ENCODE measurements around the gene CD48. TPM values are rescaled to one million over a fixed set of nuclear protein-coding genes. Genes with fewer than 3 reads are reported as not detected.

The CD48 gene
- total and polyA plus RNA-seq, 2 experiments from 2014 or later, result not detected

DNA sequence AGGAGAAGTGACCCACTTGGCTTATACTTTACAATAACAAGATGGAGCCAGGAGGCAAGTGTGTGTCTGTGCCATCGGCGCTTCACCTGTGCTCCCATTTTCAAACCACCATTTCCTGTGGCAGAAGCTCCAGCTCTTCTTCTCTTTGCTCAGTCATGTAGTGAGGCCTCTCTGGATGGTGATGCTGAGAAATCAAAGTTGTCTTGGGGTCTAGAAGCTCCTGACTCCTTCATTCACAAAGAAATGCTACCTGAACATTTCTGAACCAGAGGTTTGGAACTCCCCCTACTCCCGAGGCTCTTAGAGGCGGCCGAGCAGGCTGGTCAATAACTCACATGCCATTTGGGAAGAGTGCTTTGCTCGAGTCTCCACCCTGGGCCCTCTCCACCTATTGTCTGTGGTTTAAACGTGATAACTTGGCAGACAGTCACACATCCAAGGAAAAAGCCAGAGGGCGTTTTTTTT lies 82.8 kb downstream of the CD48 start:
- Histone ChIP-seq H3K4me1 (ENCODE audit: insufficient read depth) (no peaks in the 10 kb centered on the region), H4K20me1 (ENCODE audit: insufficient read depth) (no peaks in the 10 kb centered on the region), H2AFZ (no peak overlapping the region), H3K4me3 (no peak overlapping the region), H3K36me3 (ENCODE audit: low read depth) (no peaks in the 10 kb centered on the region), H3K9ac (no peak overlapping the region), H3F3A (ENCODE audit: insufficient read depth) (no peaks in the 10 kb centered on the region), H3K79me2 (ENCODE audit: insufficient read depth) (no peaks in the 10 kb centered on the region), H3K9me2 (ENCODE audit: insufficient read depth) (no peaks in the 10 kb centered on the region), H3K9me3 (ENCODE audit: low read depth) (no peaks in the 10 kb centered on the region), H3K27me3 (replicated peaks; ENCODE audit: insufficient read depth) (no peaks in the 10 kb centered on the region), H3K4me2 (ENCODE audit: unreplicated experiment) (no peak overlapping the region), H3K27ac (no peak overlapping the region)
- in situ Hi-C loops (cut with MboI), result no loop called here
- no peak for DNase-seq
- 17 to 27% methylated on average over 8 of the region's 8 CpGs for WGBS, 2 experiments (ENCODE audit: low coverage in 1 of 2, low lambda C conversion rate in 2 of 2, missing lambda C conversion rate in 2 of 2)
- TF ChIP-seq EZH2phosphoT487 (IDR thresholded peaks at IDR 0.05; ENCODE audit: insufficient read depth, low read depth) (no peak), EZH2 (IDR thresholded peaks at IDR 0.05; ENCODE audit: insufficient read depth, poor library complexity, severe bottlenecking) (no peak)

Other genes starting within 250 kb of the CD48 start
- gene SLAMF6, start 188.6 kb downstream of the CD48 start, total RNA-seq (2014; rRNA removed; shearing (Covaris generic)), result not detected in 2 replicates
- not detected in 2 replicates for gene SLAMF6, start 188.6 kb downstream of the CD48 start, polyA plus RNA-seq (2016; fragmentation: Nextera tagmentation; extraction: Ambion mirVana)
- gene CD84, start 132.3 kb downstream of the CD48 start, total RNA-seq (2014; rRNA removed; shearing (Covaris generic)), result not detected in 2 replicates
- not detected in 2 replicates for gene CD84, start 132.3 kb downstream of the CD48 start, polyA plus RNA-seq (2016; fragmentation: Nextera tagmentation; extraction: Ambion mirVana)
- gene SLAMF1, start 64.8 kb downstream of the CD48 start, total RNA-seq (2014; rRNA removed; shearing (Covaris generic)), result not detected in 2 replicates
- gene SLAMF1, start 64.8 kb downstream of the CD48 start, polyA plus RNA-seq (2016; fragmentation: Nextera tagmentation; extraction: Ambion mirVana), result not detected in 2 replicates
- not detected in 2 replicates for gene SLAMF7, start 27.4 kb upstream of the CD48 start, total RNA-seq (2014; rRNA removed; shearing (Covaris generic))
- not detected in 2 replicates for gene SLAMF7, start 27.4 kb upstream of the CD48 start, polyA plus RNA-seq (2016; fragmentation: Nextera tagmentation; extraction: Ambion mirVana)
- not detected in 2 replicates for gene LY9, start 84.4 kb upstream of the CD48 start, total RNA-seq (2014; rRNA removed; shearing (Covaris generic))
- gene LY9, start 84.4 kb upstream of the CD48 start, polyA plus RNA-seq (2016; fragmentation: Nextera tagmentation; extraction: Ambion mirVana), result not detected in 2 replicates
- gene CD244, start 151.1 kb upstream of the CD48 start, total RNA-seq (2014; rRNA removed; shearing (Covaris generic)), result not detected in 2 replicates
- gene CD244, start 151.1 kb upstream of the CD48 start, polyA plus RNA-seq (2016; fragmentation: Nextera tagmentation; extraction: Ambion mirVana), result not detected in 2 replicates
- gene ITLN1, start 173.4 kb upstream of the CD48 start, total RNA-seq (2014; rRNA removed; shearing (Covaris generic)), result not detected in 2 replicates
- not detected in 2 replicates for gene ITLN1, start 173.4 kb upstream of the CD48 start, polyA plus RNA-seq (2016; fragmentation: Nextera tagmentation; extraction: Ambion mirVana)
- gene ITLN2, start 243.0 kb upstream of the CD48 start, total RNA-seq (2014; rRNA removed; shearing (Covaris generic)), result not detected in 2 replicates
- not detected in 2 replicates for gene ITLN2, start 243.0 kb upstream of the CD48 start, polyA plus RNA-seq (2016; fragmentation: Nextera tagmentation; extraction: Ambion mirVana)